HL-60/S4 treated with phorbol 12-myristate 13-acetate at 8.2 ng/mL for 4 days and 3 days (cell line): ENCODE measurements around the gene UFD1.

ENCODE experiments used
- in situ Hi-C: fragments of 300-500 bp; cut with MboI; formaldehyde crosslinking; loops from 2 replicates; pipeline ENCODE4 v1.15.0; 2022; ENCODE audit warnings: low sequenced_read_pairs

UFD1 gene

GRCh38 chr22:19516378-19517170 is 37.6 kb upstream of the UFD1 start:
- in situ Hi-C loops: no loop called here

DNA sequence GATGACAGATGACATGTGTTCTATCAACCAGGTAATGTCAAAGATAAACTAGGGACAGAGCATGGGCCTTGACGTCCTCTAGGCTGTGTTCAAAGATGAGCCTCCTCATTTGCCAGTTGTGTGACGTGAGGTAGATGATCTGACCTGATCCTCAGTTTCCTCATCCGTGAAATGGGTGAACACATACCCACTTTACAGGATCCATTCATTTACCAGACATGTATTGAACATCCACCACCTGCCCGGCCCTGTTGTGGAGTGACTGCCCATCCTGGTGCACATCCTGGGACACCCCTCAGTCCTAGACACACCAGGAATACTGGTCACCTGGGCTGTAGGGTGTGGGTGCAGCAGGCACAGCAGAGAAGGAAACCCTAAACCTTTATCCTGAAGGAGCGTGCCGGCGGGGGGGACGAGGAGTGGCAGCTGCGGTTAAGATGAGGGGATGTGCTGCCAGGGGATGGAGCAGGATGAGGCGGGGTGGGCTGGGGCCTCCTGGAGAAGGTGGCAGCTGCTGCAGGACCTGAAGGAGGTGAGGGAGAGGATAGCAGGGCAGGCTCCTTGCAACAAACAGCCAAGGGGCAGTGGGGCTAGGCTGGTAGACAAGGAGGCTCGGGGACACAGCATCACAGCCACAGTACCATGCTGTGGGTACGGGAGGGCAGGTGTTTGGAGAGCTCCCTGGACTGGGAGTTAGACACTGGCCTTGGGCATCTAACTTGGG is 36.8 kb upstream of the UFD1 start:
- in situ Hi-C loops: no loop called here

GRCh38 chr22:19514831-19515565 is 36.0 kb upstream of the UFD1 start:
- in situ Hi-C loops: no loop called here

DNA sequence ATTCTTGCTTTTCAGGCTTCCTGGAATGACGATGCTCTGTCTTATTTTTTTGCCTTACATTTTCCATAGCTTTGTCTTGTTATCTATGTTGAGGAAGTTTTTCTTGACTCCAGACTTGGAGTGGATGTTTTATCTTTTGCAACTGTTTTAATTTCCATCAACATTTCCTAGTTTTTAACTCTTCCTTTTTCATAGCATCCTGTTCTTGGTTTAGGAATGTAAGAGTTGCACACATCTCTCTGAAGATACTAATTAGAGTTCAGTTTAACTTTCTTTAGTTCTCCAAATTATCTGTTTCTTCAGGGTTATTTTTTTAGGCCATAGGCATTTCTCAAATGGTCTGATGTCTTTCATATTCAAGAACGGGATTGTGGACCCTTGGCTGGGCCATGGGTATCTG is 34.8 kb upstream of the UFD1 start:
- in situ Hi-C loops: no loop called here

DNA sequence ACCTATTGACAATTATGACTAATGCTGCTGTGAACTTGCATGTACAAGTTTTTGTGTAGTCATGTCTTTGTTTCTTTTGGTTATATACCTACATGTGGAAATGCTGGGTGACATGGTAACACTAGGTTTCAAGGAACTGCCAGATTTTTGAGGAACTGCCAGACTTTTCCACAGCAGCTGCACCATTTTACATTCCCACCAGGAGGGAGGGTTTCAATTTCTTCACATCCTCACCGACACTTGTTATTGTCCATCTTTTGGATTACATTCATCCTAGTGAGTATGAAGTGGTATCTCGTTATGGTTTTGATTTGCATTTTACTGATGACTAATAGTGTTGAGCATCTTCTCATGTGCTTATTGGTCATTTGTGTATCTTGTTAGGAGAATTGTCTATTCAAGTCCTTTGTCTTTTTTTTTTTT is 31.9 kb upstream of the UFD1 start:
- in situ Hi-C loops: no loop called here

GRCh38 chr22:19509923-19510322 is 30.9 kb upstream of the UFD1 start:
- in situ Hi-C loops: no loop called here

DNA sequence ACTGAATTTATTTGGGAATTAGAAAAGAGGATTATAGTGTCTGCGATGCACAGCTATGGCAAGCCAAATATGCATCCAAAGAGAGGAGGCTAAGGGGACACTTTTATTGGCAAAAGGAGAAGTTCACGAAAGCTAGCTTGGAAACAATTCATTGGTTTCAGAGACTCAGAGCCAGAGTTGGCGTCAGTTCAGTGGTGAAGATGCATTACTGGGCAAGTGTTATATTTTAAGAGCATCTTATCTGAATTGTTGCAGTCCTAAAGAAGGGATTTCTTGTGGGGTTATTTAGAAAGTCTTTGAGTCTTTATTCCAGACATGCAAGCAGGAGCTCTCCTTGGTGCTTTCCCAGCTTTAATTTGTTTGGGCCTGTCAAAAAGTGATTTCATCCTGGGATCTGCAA is 30.2 kb upstream of the UFD1 start:
- in situ Hi-C loops: no loop called here

DNA sequence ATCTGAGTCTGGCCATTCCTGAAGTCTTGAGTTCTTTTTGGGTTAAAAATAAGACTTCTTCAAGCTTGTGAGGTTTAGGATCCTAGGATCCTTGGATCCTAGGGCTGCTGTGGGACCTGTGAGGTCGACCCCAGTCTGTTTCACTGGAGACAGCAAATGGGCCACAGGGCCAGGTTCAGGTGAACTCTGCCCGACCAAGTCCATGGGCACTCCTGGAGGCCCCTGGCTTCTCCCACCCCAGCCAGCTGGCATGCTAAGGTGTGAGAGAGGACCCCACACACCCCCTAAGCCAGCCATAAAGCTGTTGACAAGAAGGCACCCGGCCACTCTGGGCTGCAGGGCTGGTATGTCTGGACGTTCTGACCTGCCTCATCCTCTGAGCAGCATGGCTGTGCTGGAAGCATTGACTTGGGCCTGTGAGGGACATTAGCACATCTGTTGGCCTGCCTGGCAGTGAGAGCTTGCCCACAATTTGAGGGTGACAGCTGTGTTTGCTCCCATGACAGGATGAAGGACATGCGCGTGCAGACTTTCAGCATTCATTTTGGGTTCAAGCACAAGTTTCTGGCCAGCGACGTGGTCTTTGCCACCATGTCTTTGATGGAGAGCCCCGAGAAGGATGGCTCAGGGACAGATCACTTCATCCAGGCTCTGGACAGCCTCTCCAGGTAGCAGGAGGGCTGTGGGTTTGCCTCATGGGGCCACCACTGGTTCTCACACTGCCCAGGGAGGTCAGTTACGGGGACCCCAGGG is 29.2 kb upstream of the UFD1 start:
- in situ Hi-C loops: no loop called here

- in situ Hi-C loops: no loop called here
Measured at GRCh38 chr22:19507534-19507861, 28.5 kb upstream of the UFD1 start.

DNA sequence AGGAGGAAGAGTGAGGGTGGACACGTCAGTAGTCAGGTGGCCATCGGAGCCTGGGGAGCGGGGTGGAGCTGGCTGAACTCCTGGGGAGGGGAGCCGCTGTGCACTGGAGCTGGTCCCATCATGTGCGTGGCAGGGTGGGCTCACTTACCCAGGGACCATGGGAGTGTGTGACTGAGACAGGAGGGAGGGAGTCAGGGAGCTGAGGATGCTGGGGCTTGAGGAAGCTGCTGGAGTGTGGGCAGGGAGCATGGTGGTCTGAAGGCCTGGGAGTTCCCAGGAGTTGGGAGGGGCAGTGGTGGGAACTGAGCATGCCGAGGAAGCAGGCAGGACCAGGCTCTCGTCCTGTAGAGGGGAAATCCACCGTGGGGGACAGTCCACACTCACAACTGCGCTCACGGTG is 27.2 kb upstream of the UFD1 start:
- in situ Hi-C loops: no loop called here

- in situ Hi-C loops: no loop called here
Measured at GRCh38 chr22:19505735-19506126, 26.7 kb upstream of the UFD1 start.

DNA sequence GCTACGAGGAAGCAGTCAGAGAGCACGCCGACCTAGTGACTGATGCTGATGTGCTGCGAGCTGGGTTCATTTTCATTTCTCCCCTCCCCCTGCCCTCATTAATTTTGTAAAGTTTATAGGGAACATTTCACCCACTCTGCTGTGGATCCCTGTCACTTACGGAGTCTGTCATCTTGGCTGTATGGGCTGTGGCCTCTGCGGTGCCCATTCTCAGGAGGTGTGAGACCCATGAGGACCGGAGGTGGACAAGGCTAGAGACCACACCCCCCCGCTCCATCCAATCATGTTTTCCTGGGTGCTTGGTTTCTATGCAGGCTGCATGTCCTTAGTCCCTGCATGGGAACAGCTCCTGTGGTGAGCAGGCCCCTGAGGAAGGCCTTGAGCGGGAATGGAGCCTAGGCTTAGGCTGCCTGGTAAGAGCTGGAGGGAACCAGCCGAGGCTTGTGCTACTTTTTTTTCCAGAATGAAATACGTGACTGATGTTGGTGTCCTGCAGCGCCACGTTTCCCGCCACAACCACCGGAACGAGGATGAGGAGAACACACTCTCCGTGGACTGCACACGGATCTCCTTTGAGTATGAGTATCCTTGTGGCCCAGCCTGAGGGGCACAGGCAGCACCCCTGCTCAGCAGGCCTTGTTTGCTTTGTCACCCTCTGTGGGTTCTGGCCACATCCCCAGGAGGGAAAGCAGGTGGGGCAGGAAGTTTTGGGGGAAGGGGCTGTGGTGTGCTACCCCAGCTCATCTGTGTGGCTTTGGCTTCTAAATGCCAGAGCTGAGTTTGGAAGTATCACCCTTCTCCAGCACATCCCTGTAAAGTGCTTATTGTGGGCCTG is 26.1 kb upstream of the UFD1 start:
- in situ Hi-C loops: no loop called here

GRCh38 chr22:19503869-19504268 is 24.9 kb upstream of the UFD1 start:
- in situ Hi-C loops: no loop called here

- in situ Hi-C loops: no loop called here
Measured at GRCh38 chr22:19503367-19503766, 24.4 kb upstream of the UFD1 start.

DNA sequence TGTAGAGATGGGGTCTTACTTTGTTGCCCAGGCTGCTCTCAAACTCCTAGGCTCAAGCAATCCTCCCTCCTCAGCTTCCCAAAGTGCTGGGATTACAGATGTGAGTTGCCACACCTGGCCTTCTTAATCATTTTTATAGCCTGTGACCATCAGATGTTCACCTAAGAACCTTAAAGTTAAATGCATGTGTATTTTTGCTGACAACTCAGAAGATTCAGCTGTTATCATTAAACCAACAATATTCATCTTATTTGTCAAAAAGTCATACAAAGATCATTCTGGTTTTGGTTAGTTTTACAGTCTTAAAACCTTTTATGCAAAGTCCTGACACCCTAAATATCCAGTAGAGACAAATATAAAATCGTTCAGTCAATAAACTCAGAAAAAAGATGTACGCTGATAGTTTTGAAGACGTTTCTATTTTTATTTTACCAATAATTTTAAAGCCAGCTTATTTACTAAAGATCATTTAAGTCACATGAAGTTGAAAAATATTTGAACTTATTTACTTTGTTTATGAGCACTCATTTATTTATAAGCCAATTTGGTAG is 23.0 kb upstream of the UFD1 start:
- in situ Hi-C loops: no loop called here

DNA sequence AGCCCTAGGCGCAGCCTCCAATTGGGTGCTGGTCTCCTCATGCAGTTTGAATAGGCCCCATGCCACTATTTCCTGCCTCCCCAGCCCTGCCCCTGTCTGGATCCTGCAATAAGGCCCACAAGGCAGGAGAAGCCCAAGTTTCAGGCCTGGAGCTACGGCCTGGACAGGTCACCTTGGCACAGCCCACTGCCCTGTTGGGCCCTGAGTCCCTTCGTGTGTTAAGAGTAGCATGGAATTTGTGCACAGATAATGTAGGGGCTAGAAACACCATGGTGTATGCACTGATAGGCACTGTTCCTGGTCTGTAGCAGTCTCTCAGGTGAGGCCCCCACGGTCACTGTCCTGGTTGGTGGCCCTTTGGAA is 20.9 kb upstream of the UFD1 start:
- in situ Hi-C loops: no loop called here

DNA sequence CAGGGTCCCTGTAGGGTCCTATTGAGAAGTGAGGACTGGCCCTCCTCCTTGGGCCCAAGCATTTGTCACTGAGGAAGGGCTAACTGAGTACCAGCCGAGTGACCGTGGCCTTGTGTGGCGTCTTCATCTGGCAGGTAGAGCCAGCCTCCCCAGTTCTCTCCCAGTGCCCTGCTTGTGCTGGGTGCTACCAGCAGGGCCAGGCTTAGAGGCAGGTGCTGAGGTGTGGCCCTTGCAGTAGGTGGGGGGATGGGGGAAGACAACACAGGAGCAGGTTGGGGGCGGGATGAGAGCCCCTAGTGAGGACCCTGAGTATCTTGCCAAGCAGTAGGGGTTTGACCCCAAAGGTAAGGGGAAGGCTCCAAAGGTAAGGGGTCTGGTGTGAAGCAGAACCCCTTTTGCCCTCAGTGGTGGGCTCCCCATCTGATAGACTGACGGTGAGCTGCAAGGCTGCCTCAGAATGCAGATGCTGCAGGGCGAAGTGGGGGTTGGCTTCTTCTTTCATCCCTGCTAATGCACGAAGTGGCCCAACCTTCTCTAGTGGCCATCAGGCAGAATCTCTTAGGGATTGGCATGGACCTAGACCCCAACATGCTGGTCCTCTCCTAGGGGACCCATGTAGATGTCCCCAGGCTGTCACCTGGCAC is 20.4 kb upstream of the UFD1 start:
- in situ Hi-C loops: no loop called here

- in situ Hi-C loops: no loop called here
Measured at GRCh38 chr22:19498866-19499190, 19.8 kb upstream of the UFD1 start.

- in situ Hi-C loops: no loop called here
Measured at GRCh38 chr22:19498154-19498865, 19.3 kb upstream of the UFD1 start.
